ENCODE measurements around the gene FGD2. TPM values are rescaled to one million over a fixed set of nuclear protein-coding genes. Genes with fewer than 3 reads are reported as not detected.

The FGD2 gene
- total and polyA plus RNA-seq, 3 experiments from 2014 or later = 0.53 to 1.3 (median 1.2) TPM

DNA sequence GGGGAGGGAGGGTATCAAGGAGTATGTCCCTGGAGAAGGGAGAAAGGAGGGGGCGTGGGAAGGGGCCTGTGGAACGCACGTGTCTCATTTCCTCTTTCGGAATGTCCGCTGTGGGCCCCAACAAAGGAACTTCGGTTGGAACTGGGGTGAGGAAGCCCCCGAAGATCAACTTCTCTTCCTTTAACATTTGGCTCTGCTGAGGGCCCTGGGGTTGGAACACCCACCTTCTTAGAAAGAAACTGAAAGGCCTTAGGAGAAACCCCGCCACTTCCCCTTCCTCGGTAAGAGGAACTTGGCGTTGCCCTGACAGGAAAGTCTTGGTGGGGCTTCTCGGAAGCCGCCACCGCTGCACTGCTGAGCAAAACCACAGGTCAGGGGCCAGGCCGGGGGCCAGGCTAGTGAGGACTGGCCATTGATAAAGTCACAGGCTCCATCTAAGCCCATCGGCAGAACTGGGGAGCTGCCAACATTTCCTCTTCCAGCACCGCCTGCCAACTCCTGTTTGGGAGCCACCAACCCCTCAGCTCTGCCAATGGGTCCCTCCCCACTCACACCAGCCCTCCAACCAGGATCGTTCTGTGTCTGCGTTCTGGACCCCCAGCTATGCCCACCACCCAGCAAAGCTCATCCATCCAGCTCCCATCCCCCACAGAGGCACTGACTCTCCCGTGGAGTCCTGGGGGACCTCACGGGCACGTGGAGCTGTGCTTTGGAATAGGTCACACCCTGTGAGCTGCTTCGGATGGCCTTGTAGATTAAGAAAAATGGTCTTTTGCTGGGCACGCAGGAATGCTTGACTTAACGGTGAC lies 44.8 kb downstream of the FGD2 start:
- peak overlapping the region; percentile 88 to 100 (median 94) for H3K27ac Mint-ChIP-seq
- Histone ChIP-seq H3K27ac (ENCODE audit: low read depth, low read length) (peak overlapping the region; percentile 91), H3K4me1 (ENCODE audit: insufficient read depth, low read length) (peaks cover 71% of the 10 kb centered on the region), H3K36me3 (ENCODE audit: insufficient read depth, low read length) (no peaks in the 10 kb centered on the region), H3K9me3 (ENCODE audit: low read length) (no peaks in the 10 kb centered on the region), H3K4me3 (ENCODE audit: low read length) (peak overlapping the region; percentile 75), H3K27me3 (ENCODE audit: insufficient read depth, low read length, poor library complexity, severe bottlenecking) (no peaks in the 10 kb centered on the region)
- peak; percentile 19 to 70 (median 64) for DNase-seq
- H3K9me3 Mint-ChIP-seq = no peaks in the 10 kb centered on the region
- POLR2A ChIA-PET = interaction anchor here (0.6 to 2.2 kb wide), 7 partner anchors 10 to 122 kb away, joined by 3 to 38 read pairs (median 4); partner anchors contain the start of gene PIM1
- H3K4me3 Mint-ChIP-seq = peak overlapping the region; percentile 73 to 95 (median 85)
- CTCF ChIA-PET = interaction anchor here (1.0 to 11.0 kb wide), 26 partner anchors 10 to 281 kb away, joined by 3 to 229 read pairs (median 5); partner anchors contain the start of genes C6orf89 and PIM1
- H3K36me3 Mint-ChIP-seq = no peaks in the 10 kb centered on the region
- H3K27me3 Mint-ChIP-seq = no peaks in the 10 kb centered on the region
- H3K4me1 Mint-ChIP-seq = peaks cover 68 to 72% (median 70%) of the 10 kb centered on the region in 3 donors

DNA sequence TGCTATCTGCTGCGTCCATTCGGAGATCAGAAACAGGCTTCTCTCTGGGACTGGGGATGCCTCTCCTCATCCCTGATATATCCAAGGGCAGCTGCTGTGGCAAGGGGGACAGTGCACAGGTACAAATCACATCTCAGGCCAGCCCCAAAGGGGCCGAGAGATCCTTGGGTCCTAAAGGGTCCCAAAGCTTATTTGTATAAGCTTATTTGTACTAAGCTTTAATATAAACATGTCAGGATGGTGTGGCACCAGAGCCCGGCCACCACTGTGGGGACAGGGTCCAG lies 45.3 kb downstream of the FGD2 start:
- H3K36me3 Mint-ChIP-seq = no peaks in the 10 kb centered on the region
- no peaks in the 10 kb centered on the region for H3K9me3 Mint-ChIP-seq
- peaks cover 63 to 69% (median 67%) of the 10 kb centered on the region in 3 donors for H3K4me1 Mint-ChIP-seq
- H3K27ac ChIP-seq (ENCODE audit: low read depth, low read length) = peak overlapping the region; percentile 91
- H3K4me3 Mint-ChIP-seq = peak overlapping the region; percentile 73 to 95 (median 85)
- peak overlapping the region; percentile 88 to 100 (median 94) for H3K27ac Mint-ChIP-seq
- H3K27me3 Mint-ChIP-seq = no peaks in the 10 kb centered on the region
- ChIA-PET POLR2A (interaction anchor here (0.6 to 2.2 kb wide), 6 partner anchors 11 to 121 kb away, joined by 3 to 38 read pairs (median 6); partner anchors contain the start of gene PIM1), CTCF (interaction anchor here (0.6 to 11.0 kb wide), 32 partner anchors 9 to 282 kb away, joined by 3 to 229 read pairs (median 4); partner anchors contain the start of genes C6orf89 and PIM1)
- no peaks in the 10 kb centered on the region for H3K9me3 ChIP-seq (ENCODE audit: low read length)
- H3K4me1 ChIP-seq (ENCODE audit: insufficient read depth, low read length) = peaks cover 66% of the 10 kb centered on the region
- peak overlapping the region; percentile 75 for H3K4me3 ChIP-seq (ENCODE audit: low read length)
- DNase-seq = no peak
- no peaks in the 10 kb centered on the region for H3K36me3 ChIP-seq (ENCODE audit: insufficient read depth, low read length)
- no peaks in the 10 kb centered on the region for H3K27me3 ChIP-seq (ENCODE audit: insufficient read depth, low read length, poor library complexity, severe bottlenecking)

DNA sequence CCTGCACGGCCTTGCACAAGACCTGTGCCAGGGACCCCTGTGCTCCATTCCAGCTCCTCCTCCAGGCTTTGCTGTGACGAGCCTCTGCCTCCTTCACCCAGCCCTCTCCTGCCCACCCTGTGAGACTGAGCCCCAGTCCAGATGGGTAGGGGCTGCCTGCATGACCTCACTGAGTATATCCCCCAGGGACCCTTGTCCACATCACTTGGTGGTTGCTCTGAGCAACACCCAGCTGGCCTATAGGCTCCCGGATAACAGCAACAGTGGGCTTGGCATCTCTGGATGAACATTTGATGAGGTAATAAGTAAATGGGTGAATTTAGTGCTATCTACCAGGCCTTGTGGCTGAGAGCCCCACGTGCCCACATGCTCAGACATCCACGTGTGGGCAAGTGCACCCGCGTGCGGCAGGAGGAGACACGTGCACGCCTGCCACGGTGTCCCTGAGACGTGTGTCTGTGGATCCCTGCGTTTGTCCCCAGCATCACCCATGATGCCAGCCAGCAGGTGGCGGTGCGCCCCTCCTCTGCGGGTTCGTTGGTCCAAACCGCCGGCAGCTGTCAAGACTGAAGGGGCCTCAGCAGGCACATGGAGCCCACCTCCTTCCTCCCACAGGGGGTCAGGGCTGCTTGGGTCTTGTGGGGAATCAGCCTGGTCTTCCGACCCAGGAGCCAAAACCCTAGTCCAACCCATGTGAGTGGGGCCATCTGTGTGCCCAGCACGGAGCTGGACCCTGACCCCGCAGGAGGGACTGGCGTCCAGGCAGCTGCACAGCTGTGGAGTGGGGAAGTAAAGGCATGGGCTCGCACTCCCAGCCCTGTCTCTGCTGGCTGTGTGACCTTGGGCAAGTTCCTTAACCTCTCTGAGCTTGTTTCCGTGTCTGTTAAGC lies 45.9 kb downstream of the FGD2 start:
- no peaks in the 10 kb centered on the region for H3K27me3 ChIP-seq (ENCODE audit: insufficient read depth, low read length, poor library complexity, severe bottlenecking)
- H3K36me3 Mint-ChIP-seq = no peaks in the 10 kb centered on the region
- H3K36me3 ChIP-seq (ENCODE audit: insufficient read depth, low read length) = no peaks in the 10 kb centered on the region
- peak overlapping the region; percentile 75 for H3K4me3 ChIP-seq (ENCODE audit: low read length)
- H3K9me3 ChIP-seq (ENCODE audit: low read length) = no peaks in the 10 kb centered on the region
- ChIA-PET POLR2A (interaction anchor here (0.6 to 2.2 kb wide), 6 partner anchors 11 to 121 kb away, joined by 3 to 38 read pairs (median 6); partner anchors contain the start of gene PIM1), CTCF (interaction anchor here (0.6 to 11.0 kb wide), 47 partner anchors 8 to 282 kb away, joined by 3 to 229 read pairs (median 4); partner anchors contain the start of genes C6orf89, PIM1 and PPIL1)
- no peaks in the 10 kb centered on the region for H3K27me3 Mint-ChIP-seq
- H3K27ac ChIP-seq (ENCODE audit: low read depth, low read length) = peak overlapping the region; percentile 91
- DNase-seq = peak; percentile 80 to 90 (median 82)
- peaks cover 60% of the 10 kb centered on the region for H3K4me1 ChIP-seq (ENCODE audit: insufficient read depth, low read length)
- peak overlapping the region; percentile 80 to 100 (median 94) for H3K27ac Mint-ChIP-seq
- no peaks in the 10 kb centered on the region for H3K9me3 Mint-ChIP-seq
- H3K4me1 Mint-ChIP-seq = peaks cover 58 to 63% (median 61%) of the 10 kb centered on the region in 3 donors
- H3K4me3 Mint-ChIP-seq = peak overlapping the region; percentile 64 to 95 (median 84)

DNA sequence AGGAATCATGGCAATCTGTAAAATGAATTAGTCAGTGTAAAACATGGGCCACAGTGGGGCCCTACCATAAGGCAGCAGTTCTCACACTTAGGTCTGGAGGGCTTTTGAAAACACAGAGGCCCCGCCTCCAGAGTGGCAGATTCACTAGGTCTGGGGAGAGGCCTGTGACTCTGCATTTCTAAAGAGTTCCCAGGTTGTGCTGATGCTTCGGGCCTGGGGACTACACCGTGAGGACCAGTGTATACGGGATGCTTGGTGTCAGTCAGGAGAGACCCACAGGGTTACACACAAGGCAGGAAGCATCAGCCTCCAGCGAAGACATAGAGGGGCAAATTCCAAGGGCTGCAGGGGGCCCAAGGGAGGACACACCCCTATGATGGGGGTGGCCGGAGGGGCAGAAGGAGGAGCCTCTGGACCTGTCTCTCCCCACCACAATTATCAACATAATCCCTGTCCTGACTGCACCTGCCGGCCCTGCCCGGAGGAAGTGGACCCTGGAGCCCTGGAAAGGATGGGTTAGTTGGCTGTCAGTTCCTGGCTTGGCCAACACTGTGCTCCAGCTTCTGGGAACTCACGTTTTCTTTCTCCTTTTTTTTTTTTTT lies 46.7 kb downstream of the FGD2 start:
- Histone ChIP-seq H3K4me1 (ENCODE audit: insufficient read depth, low read length) (peaks cover 53% of the 10 kb centered on the region), H3K27me3 (ENCODE audit: insufficient read depth, low read length, poor library complexity, severe bottlenecking) (no peaks in the 10 kb centered on the region), H3K9me3 (ENCODE audit: low read length) (no peaks in the 10 kb centered on the region), H3K4me3 (ENCODE audit: low read length) (no peak overlapping the region), H3K36me3 (ENCODE audit: insufficient read depth, low read length) (no peaks in the 10 kb centered on the region), H3K27ac (ENCODE audit: low read depth, low read length) (peak overlapping the region; percentile 38)
- Mint-ChIP-seq H3K27me3 (no peaks in the 10 kb centered on the region), H3K36me3 (no peaks in the 10 kb centered on the region), H3K9me3 (no peaks in the 10 kb centered on the region), H3K4me3 (peak overlapping the region in 2 of 7 donors; percentile 30 to 68), H3K4me1 (peaks cover 50 to 55% (median 53%) of the 10 kb centered on the region in 3 donors), H3K27ac (peak overlapping the region; percentile 61 to 100 (median 93))
- ChIA-PET POLR2A (interaction anchor here (0.6 to 2.2 kb wide), 4 partner anchors 34 to 120 kb away, joined by 4 to 38 read pairs (median 8); no protein-coding TSS in a partner anchor), CTCF (interaction anchor here (0.7 to 11.0 kb wide), 35 partner anchors 8 to 178 kb away, joined by 3 to 229 read pairs (median 5); partner anchors contain the start of genes C6orf89, PIM1 and PPIL1)
- DNase-seq = no peak

DNA sequence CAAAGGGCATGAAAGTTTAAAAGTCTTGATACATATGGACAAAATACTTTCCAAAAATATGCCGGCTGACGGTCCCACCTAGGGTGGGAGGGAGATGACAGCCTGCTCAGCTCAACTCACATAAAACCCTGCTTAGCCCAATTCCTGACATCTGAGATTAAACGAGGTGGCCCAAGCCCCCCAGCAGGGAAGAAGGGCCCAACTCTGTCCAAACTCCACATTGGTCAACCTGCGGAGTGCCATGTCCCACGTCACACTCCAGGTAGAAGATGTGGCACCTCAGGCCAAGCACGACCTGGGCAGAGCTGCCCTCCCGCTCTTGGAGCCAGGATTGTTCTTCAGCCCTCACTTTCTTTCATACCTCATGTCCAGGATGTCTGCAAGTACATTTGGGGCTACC lies 48.2 kb downstream of the FGD2 start:
- Histone ChIP-seq H3K36me3 (ENCODE audit: insufficient read depth, low read length) (no peaks in the 10 kb centered on the region), H3K4me1 (ENCODE audit: insufficient read depth, low read length) (peaks cover 37% of the 10 kb centered on the region), H3K27me3 (ENCODE audit: insufficient read depth, low read length, poor library complexity, severe bottlenecking) (no peaks in the 10 kb centered on the region), H3K4me3 (ENCODE audit: low read length) (no peak overlapping the region), H3K27ac (ENCODE audit: low read depth, low read length) (no peak overlapping the region), H3K9me3 (ENCODE audit: low read length) (no peaks in the 10 kb centered on the region)
- CTCF ChIA-PET = interaction anchor here (1.2 to 11.0 kb wide), 4 partner anchors 10 to 157 kb away, joined by 3 to 229 read pairs (median 4); partner anchors contain the start of gene PIM1
- no peak for DNase-seq
- Mint-ChIP-seq H3K27me3 (no peaks in the 10 kb centered on the region), H3K36me3 (no peaks in the 10 kb centered on the region), H3K4me1 (peaks cover 35 to 40% (median 39%) of the 10 kb centered on the region in 3 donors), H3K27ac (peak overlapping the region in 1 of 8 donors; percentile 51), H3K9me3 (no peaks in the 10 kb centered on the region), H3K4me3 (peak overlapping the region in 1 of 7 donors; percentile 6)
- POLR2A ChIA-PET = no interaction called here

DNA sequence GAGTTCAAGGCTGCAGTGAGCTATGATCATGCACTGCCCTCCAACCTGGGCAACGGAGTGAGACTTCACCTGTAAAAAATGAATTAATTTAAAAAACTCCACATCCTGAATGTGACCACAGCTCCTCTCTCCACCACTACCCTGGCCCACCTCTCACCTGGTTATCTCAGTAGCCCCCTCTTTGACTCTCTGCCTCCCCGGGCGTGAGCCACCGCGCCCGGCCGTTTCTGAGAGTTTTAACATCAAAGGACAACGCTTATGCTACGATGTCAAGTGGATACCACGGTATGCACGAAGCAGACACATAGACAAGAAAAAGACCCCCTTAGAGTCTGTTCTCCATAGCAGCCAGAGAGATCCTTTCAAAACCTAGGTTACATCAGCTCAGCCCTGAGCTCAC lies 48.7 kb downstream of the FGD2 start:
- peaks cover 32% of the 10 kb centered on the region for H3K4me1 ChIP-seq (ENCODE audit: insufficient read depth, low read length)
- Mint-ChIP-seq H3K4me3 (no peak overlapping the region), H3K9me3 (no peaks in the 10 kb centered on the region), H3K36me3 (no peaks in the 10 kb centered on the region), H3K27me3 (no peaks in the 10 kb centered on the region), H3K4me1 (peaks cover 30 to 35% (median 34%) of the 10 kb centered on the region in 3 donors), H3K27ac (peak overlapping the region in 2 of 8 donors; percentile 17 to 21)
- no peak overlapping the region for H3K4me3 ChIP-seq (ENCODE audit: low read length)
- no peaks in the 10 kb centered on the region for H3K9me3 ChIP-seq (ENCODE audit: low read length)
- ChIA-PET POLR2A (no interaction called here), CTCF (interaction anchor here (1.2 to 11.0 kb wide), 4 partner anchors 10 to 156 kb away, joined by 3 to 229 read pairs (median 4); partner anchors contain the start of gene PIM1)
- H3K27me3 ChIP-seq (ENCODE audit: insufficient read depth, low read length, poor library complexity, severe bottlenecking) = no peaks in the 10 kb centered on the region
- H3K36me3 ChIP-seq (ENCODE audit: insufficient read depth, low read length) = no peaks in the 10 kb centered on the region
- H3K27ac ChIP-seq (ENCODE audit: low read depth, low read length) = no peak overlapping the region
- DNase-seq = no peak

DNA sequence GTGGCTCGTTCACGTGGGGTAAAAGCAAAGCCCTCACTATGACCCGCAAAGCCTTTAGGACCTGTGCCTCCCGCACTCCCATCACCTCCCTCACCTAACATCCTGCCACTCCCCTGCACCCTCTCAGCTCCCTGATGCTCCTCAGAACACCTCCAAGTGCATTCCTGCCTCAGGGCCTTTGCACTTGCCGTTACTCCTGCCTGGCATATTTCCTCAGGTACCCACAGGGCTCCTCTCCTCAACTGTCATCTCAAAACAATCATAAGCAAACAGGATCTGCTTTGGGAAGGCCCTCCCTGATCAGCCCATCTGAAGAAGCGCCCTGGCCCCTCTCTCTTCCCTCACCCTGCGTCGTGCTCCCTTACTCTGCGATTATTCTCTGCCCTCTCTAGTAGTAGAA lies 49.1 kb downstream of the FGD2 start:
- peaks cover 28% of the 10 kb centered on the region for H3K4me1 ChIP-seq (ENCODE audit: insufficient read depth, low read length)
- no peaks in the 10 kb centered on the region for H3K36me3 Mint-ChIP-seq
- no peak overlapping the region for H3K4me3 ChIP-seq (ENCODE audit: low read length)
- H3K4me1 Mint-ChIP-seq = peaks cover 26 to 31% (median 30%) of the 10 kb centered on the region in 3 donors
- ChIA-PET CTCF (interaction anchor here (1.2 to 11.0 kb wide), 5 partner anchors 11 to 156 kb away, joined by 3 to 229 read pairs (median 4); partner anchors contain the start of gene PIM1), POLR2A (no interaction called here)
- peak overlapping the region in 2 of 8 donors; percentile 47 to 61 for H3K27ac Mint-ChIP-seq
- no peak overlapping the region for H3K27ac ChIP-seq (ENCODE audit: low read depth, low read length)
- no peaks in the 10 kb centered on the region for H3K27me3 Mint-ChIP-seq
- H3K4me3 Mint-ChIP-seq = no peak overlapping the region
- H3K9me3 Mint-ChIP-seq = no peaks in the 10 kb centered on the region
- no peaks in the 10 kb centered on the region for H3K27me3 ChIP-seq (ENCODE audit: insufficient read depth, low read length, poor library complexity, severe bottlenecking)
- no peaks in the 10 kb centered on the region for H3K9me3 ChIP-seq (ENCODE audit: low read length)
- no peak for DNase-seq
- no peaks in the 10 kb centered on the region for H3K36me3 ChIP-seq (ENCODE audit: insufficient read depth, low read length)
